AG09319 (cell line): ENCODE results near the gene ATP5F1C.

Experiments
- DNase-seq: peaks from one replicate; pipeline ENCODE4 v3.0.0-alpha.2; 2010; ENCODE audit warnings: low read depth; ENCODE audit errors: extremely low read depth
- TF ChIP-seq, protein P1 (sequence below): IDR thresholded peaks from 2 replicates; pipeline ENCODE4 v1.5.1; 2011; ENCODE audit warnings: low read depth, mild to moderate bottlenecking, inconsistent platforms, low read length, moderate library complexity

Gene ATP5F1C

GRCh38 chr10:7786430-7786829, 1.5 kb upstream of the ATP5F1C start:
- no peak for DNase-seq
- TF ChIP-seq, protein P1, sequence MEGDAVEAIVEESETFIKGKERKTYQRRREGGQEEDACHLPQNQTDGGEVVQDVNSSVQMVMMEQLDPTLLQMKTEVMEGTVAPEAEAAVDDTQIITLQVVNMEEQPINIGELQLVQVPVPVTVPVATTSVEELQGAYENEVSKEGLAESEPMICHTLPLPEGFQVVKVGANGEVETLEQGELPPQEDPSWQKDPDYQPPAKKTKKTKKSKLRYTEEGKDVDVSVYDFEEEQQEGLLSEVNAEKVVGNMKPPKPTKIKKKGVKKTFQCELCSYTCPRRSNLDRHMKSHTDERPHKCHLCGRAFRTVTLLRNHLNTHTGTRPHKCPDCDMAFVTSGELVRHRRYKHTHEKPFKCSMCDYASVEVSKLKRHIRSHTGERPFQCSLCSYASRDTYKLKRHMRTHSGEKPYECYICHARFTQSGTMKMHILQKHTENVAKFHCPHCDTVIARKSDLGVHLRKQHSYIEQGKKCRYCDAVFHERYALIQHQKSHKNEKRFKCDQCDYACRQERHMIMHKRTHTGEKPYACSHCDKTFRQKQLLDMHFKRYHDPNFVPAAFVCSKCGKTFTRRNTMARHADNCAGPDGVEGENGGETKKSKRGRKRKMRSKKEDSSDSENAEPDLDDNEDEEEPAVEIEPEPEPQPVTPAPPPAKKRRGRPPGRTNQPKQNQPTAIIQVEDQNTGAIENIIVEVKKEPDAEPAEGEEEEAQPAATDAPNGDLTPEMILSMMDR, result no peak

GRCh38 chr10:7787150-7787856, 674 bp upstream of the ATP5F1C start:
- TF ChIP-seq, protein P1, result no peak
- DNase-seq, result no peak

GRCh38 chr10:7788639-7789286, 786 bp downstream of the ATP5F1C start:
- DNase-seq, result no peak
- TF ChIP-seq, protein P1, result no peak

- no peak for DNase-seq
- TF ChIP-seq, protein P1, result no peak
Measured at GRCh38 chr10:7789390-7789789, 1.4 kb downstream of the ATP5F1C start.

DNA sequence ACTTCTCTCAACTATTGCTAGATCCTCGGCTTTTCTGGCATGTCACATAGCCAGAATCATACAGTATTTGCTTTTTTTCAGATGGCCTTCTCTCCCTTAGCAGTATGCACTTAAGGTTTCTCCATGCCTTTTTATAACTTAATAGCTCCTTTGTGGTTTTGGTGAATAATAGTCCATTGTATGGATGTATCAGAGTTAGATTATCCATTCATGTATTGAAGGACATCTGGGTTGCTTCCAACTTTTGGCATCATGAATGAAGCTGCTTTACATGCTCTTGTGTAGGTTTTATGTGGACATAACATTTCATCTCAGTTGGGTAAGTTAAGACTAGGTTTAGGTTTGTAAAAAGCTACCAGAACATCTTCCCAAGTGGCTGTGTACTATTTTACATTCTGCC, 4.6 kb downstream of the ATP5F1C start:
- TF ChIP-seq, protein P1, result no peak
- no peak for DNase-seq

DNA sequence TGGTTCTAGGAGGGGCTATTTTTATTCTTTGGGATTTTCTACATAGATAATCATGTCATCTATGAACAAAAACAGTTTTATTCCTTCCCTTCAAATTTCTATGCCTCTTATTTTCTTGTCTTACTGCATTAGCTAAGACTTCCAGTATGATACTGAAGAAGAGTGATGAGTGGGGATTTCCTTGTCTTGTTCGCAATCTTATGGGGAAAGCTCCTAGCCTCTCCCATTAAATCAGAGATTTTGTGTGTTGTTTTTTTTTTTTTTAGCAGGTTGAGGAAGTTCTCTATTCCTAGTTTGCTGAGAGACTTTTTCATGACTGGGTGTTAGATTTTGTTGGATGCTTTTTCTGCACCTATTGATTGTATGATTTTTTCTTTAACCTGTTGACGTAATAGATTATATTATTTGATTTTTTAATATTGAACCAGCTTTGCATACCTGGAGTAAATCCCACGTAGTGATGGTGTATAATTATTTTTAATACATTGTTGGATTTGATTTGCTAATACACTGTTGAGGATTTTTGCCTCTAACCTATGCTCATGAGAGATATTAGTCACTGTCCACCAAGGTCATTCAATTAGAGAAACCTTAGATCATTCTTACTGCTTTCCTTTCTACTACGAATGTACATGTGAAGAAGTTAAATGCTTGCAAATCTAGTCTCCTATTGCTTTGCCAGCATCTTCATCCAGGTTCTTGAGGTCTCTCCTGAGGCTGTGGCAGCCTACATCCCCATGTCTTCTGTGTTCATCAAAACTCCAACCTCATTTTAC, 6.5 kb downstream of the ATP5F1C start:
- TF ChIP-seq, protein P1, result no peak
- DNase-seq, result no peak

GRCh38 chr10:7795605-7796004, 7.6 kb downstream of the ATP5F1C start:
- no peak for DNase-seq
- TF ChIP-seq, protein P1, result no peak
